Astrocyte (in vitro differentiated cells and primary cell): Measurements from ENCODE around the gene PEAK1. TPM values are rescaled to one million over a fixed set of nuclear protein-coding genes. Genes with fewer than 3 reads are reported as not detected.

ENCODE experiments used
- DNase-seq: peaks from one replicate; pipeline ENCODE4 v3.0.0-alpha.2; 2010; ENCODE audit warnings: low read depth
- FAIRE-seq: peaks from 2 replicates; lab custom pipeline; 2011; peaks lifted over from hg19 to GRCh38; lab: Jason Lieb, UNC
- H2AFZ ChIP-seq: 2 replicates; pipeline ENCODE4 v1.6.0; 2012; ENCODE audit warnings: low read depth, low read length, inconsistent platforms
- H3K27ac ChIP-seq: 2 replicates; pipeline ENCODE4 v1.5.1; 2011; ENCODE audit warnings: low read depth, low read length, inconsistent platforms
- H3K27me3 ChIP-seq: 2 replicates; pipeline ENCODE4 v1.6.0; 2011; ENCODE audit warnings: low read length, inconsistent platforms; ENCODE audit not compliant: insufficient read depth
- H3K36me3 ChIP-seq: 2 replicates; pipeline ENCODE4 v1.5.1; 2011; ENCODE audit warnings: low read length, inconsistent platforms; ENCODE audit not compliant: insufficient read depth
- H3K4me1 ChIP-seq: 2 replicates; pipeline ENCODE4 v1.5.1; 2011; ENCODE audit warnings: low read length, inconsistent platforms; ENCODE audit not compliant: insufficient read depth
- H3K4me2 ChIP-seq: 2 replicates; pipeline ENCODE4 v1.6.0; 2012; ENCODE audit warnings: low read length, inconsistent platforms
- H3K4me3 ChIP-seq: 2 replicates; pipeline ENCODE4 v1.5.1; 2011; ENCODE audit warnings: low read depth, mild to moderate bottlenecking, low read length, inconsistent platforms; ENCODE audit not compliant: insufficient read depth
- H3K79me2 ChIP-seq: 2 replicates; pipeline ENCODE4 v1.6.0; 2012; ENCODE audit warnings: mild to moderate bottlenecking, low read length, inconsistent platforms; ENCODE audit not compliant: insufficient read depth
- H3K9ac ChIP-seq: 2 replicates; pipeline ENCODE4 v1.6.0; 2012; ENCODE audit warnings: mild to moderate bottlenecking, low read length, inconsistent platforms
- H3K9me3 ChIP-seq: 2 replicates; pipeline ENCODE4 v1.5.1; 2012; ENCODE audit warnings: low read depth, mild to moderate bottlenecking, low read length, inconsistent platforms; ENCODE audit not compliant: insufficient read depth
- H4K20me1 ChIP-seq: 2 replicates; pipeline ENCODE4 v1.6.0; 2012; ENCODE audit warnings: low read length, inconsistent platforms; ENCODE audit not compliant: insufficient read depth
- H3K27ac Mint-ChIP-seq: one replicate; pipeline ENCODE4 v1.8.0; 2021; ENCODE audit warnings: mild to moderate bottlenecking, mixed read lengths; ENCODE audit not compliant: unreplicated experiment
- H3K27me3 Mint-ChIP-seq: one replicate; pipeline ENCODE4 v1.8.0; 2021; ENCODE audit warnings: low read depth, mixed read lengths; ENCODE audit not compliant: unreplicated experiment
- H3K36me3 Mint-ChIP-seq: one replicate; pipeline ENCODE4 v1.8.0; 2021; ENCODE audit warnings: low read depth, mixed read lengths; ENCODE audit not compliant: unreplicated experiment
- H3K4me1 Mint-ChIP-seq: one replicate; pipeline ENCODE4 v1.8.0; 2021; ENCODE audit warnings: low read depth, mixed read lengths; ENCODE audit not compliant: unreplicated experiment
- H3K4me3 Mint-ChIP-seq: one replicate; pipeline ENCODE4 v1.8.0; 2021; ENCODE audit warnings: mild to moderate bottlenecking, moderate library complexity, mixed read lengths; ENCODE audit not compliant: unreplicated experiment
- H3K9me3 Mint-ChIP-seq: one replicate; pipeline ENCODE4 v1.8.0; 2021; ENCODE audit warnings: mild to moderate bottlenecking, mixed read lengths; ENCODE audit not compliant: unreplicated experiment
- CTCF ChIP-seq: IDR thresholded peaks from 2 replicates; pipeline ENCODE4 v1.5.1; 2011; ENCODE audit warnings: low read depth, mild to moderate bottlenecking, inconsistent platforms, low read length, moderate library complexity; ENCODE audit not compliant: insufficient read depth
- EZH2 ChIP-seq: IDR thresholded peaks from 2 replicates; pipeline ENCODE4 v1.6.1; 2012; ENCODE audit warnings: mild to moderate bottlenecking, low read length, inconsistent platforms; ENCODE audit not compliant: insufficient read depth
- total RNA-seq: library from RNA; stranded (reverse); gene quantifications from 2 replicates; pipeline ENCODE4 v1.2.1, GENCODE V29; 2021

Gene PEAK1
- total RNA-seq, 1 donor from 2014 or later, result 62.3 TPM

GRCh38 chr15:77373441-77373840, 46.5 kb downstream of the PEAK1 start:
- no peaks in the 10 kb centered on the region for H3K27me3 Mint-ChIP-seq
- DNase-seq (no peak), FAIRE-seq (no peak)
- H3K4me1 Mint-ChIP-seq, result peaks cover 11% of the 10 kb centered on the region
- Histone ChIP-seq H3K36me3 (no peaks in the 10 kb centered on the region), H3K9me3 (no peaks in the 10 kb centered on the region), H3K27me3 (no peaks in the 10 kb centered on the region), H3K79me2 (peaks cover 92% of the 10 kb centered on the region), H3K4me3 (no peak overlapping the region), H3K9ac (no peak overlapping the region), H4K20me1 (peaks cover 63% of the 10 kb centered on the region), H2AFZ (no peak overlapping the region), H3K27ac (no peak overlapping the region), H3K4me1 (no peaks in the 10 kb centered on the region), H3K4me2 (no peak overlapping the region)
- no peak for TF ChIP-seq EZH2
- TF ChIP-seq CTCF, result no peak
- H3K27ac Mint-ChIP-seq, result no peak overlapping the region
- no peaks in the 10 kb centered on the region for H3K9me3 Mint-ChIP-seq
- H3K36me3 Mint-ChIP-seq, result peaks cover 2% of the 10 kb centered on the region
- no peak overlapping the region for H3K4me3 Mint-ChIP-seq

- FAIRE-seq (no peak), DNase-seq (no peak)
- H3K27me3 ChIP-seq, result no peaks in the 10 kb centered on the region
- Mint-ChIP-seq H3K4me1 (peaks cover 11% of the 10 kb centered on the region), H3K9me3 (no peaks in the 10 kb centered on the region), H3K27ac (no peak overlapping the region), H3K4me3 (no peak overlapping the region), H3K36me3 (peaks cover 2% of the 10 kb centered on the region), H3K27me3 (no peaks in the 10 kb centered on the region)
- no peaks in the 10 kb centered on the region for H3K9me3 ChIP-seq
- H3K9ac ChIP-seq, result no peak overlapping the region
- TF ChIP-seq EZH2 (no peak), CTCF (no peak)
- H2AFZ ChIP-seq, result no peak overlapping the region
- H3K27ac ChIP-seq, result no peak overlapping the region
- H4K20me1 ChIP-seq, result peaks cover 66% of the 10 kb centered on the region
- peaks cover 92% of the 10 kb centered on the region for H3K79me2 ChIP-seq
- H3K4me1 ChIP-seq, result no peaks in the 10 kb centered on the region
- H3K4me2 ChIP-seq, result no peak overlapping the region
- H3K4me3 ChIP-seq, result no peak overlapping the region
- H3K36me3 ChIP-seq, result no peaks in the 10 kb centered on the region
Observed at GRCh38 chr15:77371850-77372563, 47.9 kb downstream of the PEAK1 start.

- Histone ChIP-seq H3K79me2 (peaks cover 93% of the 10 kb centered on the region), H3K4me3 (no peak overlapping the region), H3K9me3 (no peaks in the 10 kb centered on the region), H4K20me1 (peaks cover 64% of the 10 kb centered on the region), H3K9ac (no peak overlapping the region), H3K36me3 (no peaks in the 10 kb centered on the region), H3K27me3 (no peaks in the 10 kb centered on the region), H3K4me2 (no peak overlapping the region), H3K4me1 (no peaks in the 10 kb centered on the region), H2AFZ (no peak overlapping the region), H3K27ac (no peak overlapping the region)
- Mint-ChIP-seq H3K36me3 (peaks cover 2% of the 10 kb centered on the region), H3K27me3 (no peaks in the 10 kb centered on the region), H3K4me1 (peaks cover 11% of the 10 kb centered on the region), H3K9me3 (no peaks in the 10 kb centered on the region), H3K4me3 (no peak overlapping the region), H3K27ac (no peak overlapping the region)
- FAIRE-seq (no peak), DNase-seq (no peak)
- TF ChIP-seq EZH2 (no peak), CTCF (no peak)
Observed at GRCh38 chr15:77370580-77370979, 49.3 kb downstream of the PEAK1 start.
